CD14-positive monocyte (primary cell): ENCODE measurements around the gene EYA4. TPM values are rescaled to one million over a fixed set of nuclear protein-coding genes. Genes with fewer than 3 reads are reported as not detected.

Experiments used
- DNase-seq, 3 donors: peaks; one replicate each; pipeline ENCODE4 v3.0.0-alpha.2; 2011 to 2022
- H2AFZ ChIP-seq: 2 replicates; pipeline ENCODE4 v1.6.0; 2012; ENCODE audit warnings: mild to moderate bottlenecking, low read depth, low read length, inconsistent platforms; ENCODE audit not compliant: insufficient read depth, poor library complexity, severe bottlenecking
- H3K27ac ChIP-seq, 2 donors: 1 replicate in 1 of 2; 2 replicates in 1 of 2; pipeline ENCODE4 v1.5.1; 2012 to 2013; ENCODE audit warnings: low read length in 2 of 2, control low read depth in 1 of 2, inconsistent platforms in 1 of 2, low read depth in 1 of 2, mild to moderate bottlenecking in 1 of 2
- H3K27me3 ChIP-seq, 2 donors: one replicate each; pipeline versions ENCODE4 v1.6.0 to v1.6.1; 2011 to 2013; ENCODE audit warnings: low read length in 2 of 2; ENCODE audit not compliant: control insufficient read depth in 2 of 2, insufficient read depth in 2 of 2
- H3K36me3 ChIP-seq, 2 donors: replicated peaks in 1 of 2; 1 replicate in 1 of 2; 2 replicates in 1 of 2; pipeline versions ENCODE4 v1.5.1 to v1.6.1; 2012 to 2013; ENCODE audit warnings: low read length in 2 of 2, control low read depth in 1 of 2, inconsistent platforms in 1 of 2, mild to moderate bottlenecking in 1 of 2; ENCODE audit not compliant: insufficient read depth in 2 of 2, control insufficient read depth in 1 of 2
- H3K4me1 ChIP-seq, 2 donors: 1 replicate in 1 of 2; 2 replicates in 1 of 2; pipeline versions ENCODE4 v1.5.1 to v1.6.1; 2012 to 2013; ENCODE audit warnings: low read length in 2 of 2, control low read depth in 1 of 2, inconsistent platforms in 1 of 2, mild to moderate bottlenecking in 1 of 2, moderate library complexity in 1 of 2; ENCODE audit not compliant: insufficient read depth in 2 of 2, control insufficient read depth in 1 of 2
- H3K4me2 ChIP-seq: replicated peaks from 2 replicates; pipeline ENCODE3; 2012; ENCODE audit warnings: low read length, moderate library complexity, mild to moderate bottlenecking; ENCODE audit not compliant: poor library complexity, severe bottlenecking; ENCODE audit errors: extremely low read depth
- H3K4me3 ChIP-seq, 3 experiments: fragments of 200-600 bp in 1 of 3; sonication (generic) in 1 of 3; replicated peaks in 1 of 3; 1 replicate in 2 of 3; 2 replicates in 1 of 3; pipeline ENCODE4 v1.5.1; 2011 to 2013; ENCODE audit warnings: low read length in 3 of 3, mild to moderate bottlenecking in 3 of 3, control low read depth in 2 of 3, low read depth in 2 of 3, inconsistent platforms in 1 of 3, moderate library complexity in 1 of 3
- H3K79me2 ChIP-seq: 2 replicates; pipeline ENCODE4 v1.6.0; 2012; ENCODE audit warnings: mild to moderate bottlenecking, control low read depth, inconsistent platforms, low read length, moderate library complexity; ENCODE audit not compliant: insufficient read depth
- H3K9ac ChIP-seq: 2 replicates; pipeline ENCODE4 v1.6.0; 2017; ENCODE audit warnings: low read length, mild to moderate bottlenecking; ENCODE audit not compliant: insufficient read depth, poor library complexity, severe bottlenecking
- H3K9me3 ChIP-seq, 2 donors: replicated peaks in 1 of 2; 1 replicate in 1 of 2; 2 replicates in 1 of 2; pipeline versions ENCODE4 v1.5.1 to v1.6.1; 2012 to 2013; ENCODE audit warnings: low read length in 2 of 2, control low read depth in 1 of 2; ENCODE audit not compliant: control insufficient read depth in 1 of 2, insufficient read depth in 1 of 2
- H4K20me1 ChIP-seq: 2 replicates; pipeline ENCODE4 v1.6.0; 2012; ENCODE audit warnings: mild to moderate bottlenecking, low read length, control low read depth, moderate library complexity; ENCODE audit not compliant: insufficient read depth
- H3K27ac Mint-ChIP-seq, 7 donors: one replicate each; pipeline ENCODE4 v1.8.0; 2020; ENCODE audit warnings: mild to moderate bottlenecking in 7 of 7, mixed read lengths in 7 of 7, moderate library complexity in 6 of 7, inconsistent platforms in 2 of 7
- H3K27me3 Mint-ChIP-seq, 3 donors: one replicate each; pipeline ENCODE4 v1.8.0; 2021 to 2022; ENCODE audit warnings: low read depth in 3 of 3, mild to moderate bottlenecking in 3 of 3, mixed read lengths in 3 of 3, moderate library complexity in 3 of 3, inconsistent platforms in 1 of 3
- H3K36me3 Mint-ChIP-seq, 2 donors: one replicate each; pipeline ENCODE4 v1.8.0; 2020; ENCODE audit warnings: mixed read lengths in 2 of 2, inconsistent platforms in 1 of 2, mild to moderate bottlenecking in 1 of 2
- H3K4me1 Mint-ChIP-seq: one replicate; pipeline ENCODE4 v1.8.0; 2020; ENCODE audit warnings: mild to moderate bottlenecking, mixed read lengths
- H3K4me3 Mint-ChIP-seq, 2 donors: one replicate each; pipeline ENCODE4 v1.8.0; 2020; ENCODE audit warnings: mild to moderate bottlenecking in 2 of 2, mixed read lengths in 2 of 2, moderate library complexity in 1 of 2
- H3K9me3 Mint-ChIP-seq, 7 donors: one replicate each; pipeline ENCODE4 v1.8.0; 2020 to 2022; ENCODE audit warnings: mixed read lengths in 7 of 7, mild to moderate bottlenecking in 6 of 7, moderate library complexity in 6 of 7, inconsistent platforms in 2 of 7
- WGBS: methylation state at CpG from one replicate; pipeline ENCODE4 v1.1.5; 2013; ENCODE audit warnings: missing lambda C conversion rate; ENCODE audit not compliant: insufficient coverage; 5-methylcytosine and 5-hydroxymethylcytosine counted together
- intact Hi-C, 2 donors: fragments of 100-400 bp; cut with micrococcal nuclease; formaldehyde crosslinking; loops; one replicate each; pipeline versions ENCODE4 v1.15.0 to v1.15.1; 2023
- polyA plus RNA-seq, 3 donors: library from polyadenylated mRNA; depleted of rRNA in 1 of 3; unstranded in 2 of 3; stranded (reverse) in 1 of 3; fragments of 300-500 nt in 2 of 3; fragments of >200 nt in 1 of 3; fragmentation: Illumina TruSeq in 2 of 3; gene quantifications; 1 replicate in 2 of 3; 2 replicates in 1 of 3; pipeline ENCODE4 v1.2.3, GENCODE V29; 2012 to 2021
- TF ChIP-seq, protein P1 (sequence below): fragments of 200-600 bp; IDR thresholded peaks from one replicate; pipeline ENCODE4 v1.8.0; 2022; ENCODE audit warnings: antibody characterized with exemption, mild to moderate bottlenecking

The EYA4 gene
- polyA plus RNA-seq, 3 donors, result not detected

DNA sequence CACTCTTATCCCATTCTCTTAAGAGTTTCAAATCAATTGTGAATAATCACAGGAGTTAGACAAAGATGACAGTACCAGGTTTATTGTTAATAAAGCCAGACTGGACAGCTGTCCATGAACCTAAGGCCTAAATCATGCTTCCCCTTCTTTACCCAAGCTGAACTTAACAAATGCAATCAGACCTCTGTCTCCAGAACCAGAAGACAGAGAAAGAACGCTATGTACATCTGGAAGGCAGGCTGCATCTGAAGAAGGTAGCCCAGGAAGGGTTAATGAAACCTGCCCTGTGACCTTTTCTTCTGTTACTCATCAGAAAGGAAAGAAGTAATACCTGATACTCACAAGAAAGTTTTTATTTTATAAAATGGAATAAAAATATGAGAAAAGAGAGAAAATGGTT, 118.6 kb downstream of the EYA4 start:
- TF ChIP-seq, protein P1, sequence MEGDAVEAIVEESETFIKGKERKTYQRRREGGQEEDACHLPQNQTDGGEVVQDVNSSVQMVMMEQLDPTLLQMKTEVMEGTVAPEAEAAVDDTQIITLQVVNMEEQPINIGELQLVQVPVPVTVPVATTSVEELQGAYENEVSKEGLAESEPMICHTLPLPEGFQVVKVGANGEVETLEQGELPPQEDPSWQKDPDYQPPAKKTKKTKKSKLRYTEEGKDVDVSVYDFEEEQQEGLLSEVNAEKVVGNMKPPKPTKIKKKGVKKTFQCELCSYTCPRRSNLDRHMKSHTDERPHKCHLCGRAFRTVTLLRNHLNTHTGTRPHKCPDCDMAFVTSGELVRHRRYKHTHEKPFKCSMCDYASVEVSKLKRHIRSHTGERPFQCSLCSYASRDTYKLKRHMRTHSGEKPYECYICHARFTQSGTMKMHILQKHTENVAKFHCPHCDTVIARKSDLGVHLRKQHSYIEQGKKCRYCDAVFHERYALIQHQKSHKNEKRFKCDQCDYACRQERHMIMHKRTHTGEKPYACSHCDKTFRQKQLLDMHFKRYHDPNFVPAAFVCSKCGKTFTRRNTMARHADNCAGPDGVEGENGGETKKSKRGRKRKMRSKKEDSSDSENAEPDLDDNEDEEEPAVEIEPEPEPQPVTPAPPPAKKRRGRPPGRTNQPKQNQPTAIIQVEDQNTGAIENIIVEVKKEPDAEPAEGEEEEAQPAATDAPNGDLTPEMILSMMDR, result no peak
- no peak overlapping the region for H2AFZ ChIP-seq
- no peak overlapping the region for H3K9ac ChIP-seq
- WGBS, result no CpG with 5 or more reads among the region's 1 CpG
- intact Hi-C loops, result no loop called here
- H4K20me1 ChIP-seq, result no peaks in the 10 kb centered on the region
- H3K9me3 Mint-ChIP-seq, result peaks cover 0 to 7% (median 3%) of the 10 kb centered on the region in 7 donors
- H3K27me3 Mint-ChIP-seq, result no peaks in the 10 kb centered on the region
- H3K36me3 Mint-ChIP-seq, result no peaks in the 10 kb centered on the region
- no peak overlapping the region for H3K4me2 ChIP-seq
- no peaks in the 10 kb centered on the region for H3K4me1 Mint-ChIP-seq
- no peak overlapping the region for H3K27ac ChIP-seq
- no peaks in the 10 kb centered on the region for H3K36me3 ChIP-seq
- H3K4me3 Mint-ChIP-seq, result no peak overlapping the region
- DNase-seq, result no peak
- no peak overlapping the region for H3K27ac Mint-ChIP-seq
- H3K4me3 ChIP-seq, result no peak overlapping the region
- no peaks in the 10 kb centered on the region for H3K9me3 ChIP-seq
- H3K79me2 ChIP-seq, result no peaks in the 10 kb centered on the region
- H3K27me3 ChIP-seq, result no peaks in the 10 kb centered on the region
- H3K4me1 ChIP-seq, result no peaks in the 10 kb centered on the region

DNA sequence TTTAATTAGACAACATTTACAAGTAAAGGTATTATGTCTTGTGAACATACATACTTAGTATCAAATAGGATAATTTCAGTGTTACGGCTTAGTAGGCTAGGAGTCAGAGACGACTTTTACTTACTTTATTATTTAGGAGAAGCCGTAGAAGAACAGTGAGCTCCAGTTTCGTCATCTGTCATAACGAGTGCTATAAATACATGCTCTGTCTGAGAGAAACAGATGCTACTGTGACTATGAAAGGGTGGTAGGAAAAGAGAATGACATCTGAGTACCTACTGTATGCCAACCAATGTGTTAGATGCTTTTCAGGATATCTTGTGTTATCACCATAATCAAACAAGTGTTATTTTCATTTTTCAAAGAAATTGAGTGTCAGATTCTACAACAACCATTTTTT, 119.0 kb downstream of the EYA4 start:
- Histone ChIP-seq H3K36me3 (no peaks in the 10 kb centered on the region), H3K9me3 (no peaks in the 10 kb centered on the region), H2AFZ (no peak overlapping the region), H3K27ac (no peak overlapping the region), H4K20me1 (no peaks in the 10 kb centered on the region), H3K79me2 (no peaks in the 10 kb centered on the region), H3K9ac (no peak overlapping the region), H3K4me1 (no peaks in the 10 kb centered on the region), H3K27me3 (no peaks in the 10 kb centered on the region), H3K4me3 (no peak overlapping the region), H3K4me2 (no peak overlapping the region)
- intact Hi-C loops, result no loop called here
- peaks cover 0 to 7% (median 3%) of the 10 kb centered on the region in 7 donors for H3K9me3 Mint-ChIP-seq
- no peak for DNase-seq
- no CpG with 5 or more reads among the region's 5 CpGs for WGBS
- TF ChIP-seq, protein P1, result no peak
- no peaks in the 10 kb centered on the region for H3K27me3 Mint-ChIP-seq
- no peak overlapping the region for H3K27ac Mint-ChIP-seq
- H3K4me1 Mint-ChIP-seq, result no peaks in the 10 kb centered on the region
- H3K36me3 Mint-ChIP-seq, result no peaks in the 10 kb centered on the region
- H3K4me3 Mint-ChIP-seq, result no peak overlapping the region
